GM19395 (cell line): ENCODE results near the gene OTUD3.
"Not testable (repeated sequence)": the region's sequence is repeated elsewhere in the genome, so short reads cannot be mapped to it uniquely, and the experiment has no call there.

Experiments used
- ATAC-seq: cut with Tn5 transposase; IDR thresholded peaks from one replicate; pipeline ENCODE4 v1.9.1; 2021; ENCODE audit warnings: mild to moderate bottlenecking, moderate library complexity; ENCODE audit not compliant: unreplicated experiment

The OTUD3 gene

GRCh38 chr1:19868575-19868974, 13.6 kb upstream of the OTUD3 start:
- not testable (repeated sequence) for ATAC-seq

GRCh38 chr1:19869453-19869852, 12.7 kb upstream of the OTUD3 start:
- not testable (repeated sequence) for ATAC-seq

DNA sequence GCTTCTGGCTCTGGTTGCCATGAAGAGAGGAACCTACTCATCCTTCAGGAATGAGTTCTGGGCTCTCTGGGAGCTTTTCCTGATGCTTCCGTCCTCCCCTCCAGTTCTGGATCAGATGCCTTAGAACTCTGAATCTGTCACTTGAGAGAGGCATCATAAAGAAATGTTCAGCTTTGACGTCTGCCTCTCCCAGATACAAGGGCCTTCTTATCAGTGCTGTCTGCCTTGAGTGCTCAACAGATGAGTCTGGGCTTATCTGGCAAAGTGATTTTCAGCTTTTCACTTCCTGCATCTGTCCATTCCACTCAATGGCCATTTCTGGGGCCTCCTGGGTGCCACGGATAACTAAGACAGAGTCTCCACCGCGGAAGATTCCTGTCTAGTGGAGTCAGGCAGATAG, 12.3 kb upstream of the OTUD3 start:
- no peak for ATAC-seq

DNA sequence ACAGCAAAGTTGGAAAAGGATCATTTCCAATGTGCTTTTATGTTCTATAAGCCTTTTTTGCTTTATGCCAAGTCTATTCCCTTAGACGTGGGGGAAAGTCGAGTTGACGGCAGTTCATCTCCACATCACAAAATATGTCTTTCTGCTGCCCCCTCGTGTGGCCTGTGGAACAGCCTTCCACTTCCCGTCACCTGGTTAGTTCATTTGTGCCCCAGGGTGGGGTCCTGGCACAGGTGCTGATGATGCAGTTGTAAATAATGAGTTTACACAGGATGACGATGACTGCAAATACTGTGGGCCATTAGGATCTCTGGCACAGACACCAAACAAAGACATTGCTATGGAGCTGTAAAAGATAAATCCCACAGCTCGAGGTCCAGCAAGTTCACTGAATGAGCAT, 10.0 kb upstream of the OTUD3 start:
- ATAC-seq = no peak

- ATAC-seq = no peak
These were observed 4.9 kb upstream of the OTUD3 start for GRCh38 chr1:19877181-19877750.

- no peak for ATAC-seq
These were observed 4.2 kb upstream of the OTUD3 start for GRCh38 chr1:19877821-19878636.

DNA sequence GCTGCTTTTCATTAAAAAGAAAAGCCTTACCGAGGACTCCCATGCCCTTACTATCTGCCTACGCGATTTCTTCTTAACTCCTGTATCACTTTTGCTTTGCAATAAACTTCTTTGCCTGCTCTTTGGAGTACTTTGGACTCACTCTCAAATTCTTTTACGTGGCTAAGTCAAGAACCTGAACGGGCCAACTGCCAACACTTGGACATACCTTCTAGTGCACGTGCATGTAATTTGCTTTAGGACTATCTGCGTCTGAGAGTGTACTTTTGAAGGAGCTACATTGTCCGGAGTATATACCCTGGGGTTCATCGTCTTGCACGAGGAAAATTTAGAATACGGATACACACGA, 3.6 kb upstream of the OTUD3 start:
- ATAC-seq = no peak

GRCh38 chr1:19879227-19879626, 3.0 kb upstream of the OTUD3 start:
- no peak for ATAC-seq

GRCh38 chr1:19879661-19880060, 2.5 kb upstream of the OTUD3 start:
- no peak for ATAC-seq

- ATAC-seq = not testable (repeated sequence)
These were observed 1.4 kb upstream of the OTUD3 start for GRCh38 chr1:19880841-19881240.

GRCh38 chr1:19884312-19884711, 2.1 kb downstream of the OTUD3 start:
- no peak for ATAC-seq

- no peak for ATAC-seq
These were observed 3.6 kb downstream of the OTUD3 start for GRCh38 chr1:19885821-19886220.

DNA sequence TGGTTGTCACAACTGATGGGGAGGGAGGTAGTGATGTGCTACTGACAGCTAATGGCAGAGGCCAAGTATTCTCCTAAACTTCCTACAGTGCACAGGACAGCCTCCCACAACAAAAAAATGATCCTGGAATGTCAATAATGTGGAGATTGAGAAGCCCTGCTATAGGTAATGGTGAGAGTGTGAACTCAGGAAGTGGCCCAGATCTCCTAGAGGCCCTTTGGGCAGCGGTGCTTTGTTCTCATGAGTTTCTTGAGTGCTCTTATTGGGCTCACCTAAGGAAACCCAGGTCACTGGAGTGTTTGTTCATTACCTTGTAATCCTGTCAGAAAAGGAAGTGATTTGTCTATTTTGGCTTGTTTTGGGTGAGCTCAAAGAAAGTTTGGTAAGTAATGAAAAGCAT, 5.9 kb downstream of the OTUD3 start:
- no peak for ATAC-seq

- no peak for ATAC-seq
These were observed 7.5 kb downstream of the OTUD3 start for GRCh38 chr1:19889656-19890055.

DNA sequence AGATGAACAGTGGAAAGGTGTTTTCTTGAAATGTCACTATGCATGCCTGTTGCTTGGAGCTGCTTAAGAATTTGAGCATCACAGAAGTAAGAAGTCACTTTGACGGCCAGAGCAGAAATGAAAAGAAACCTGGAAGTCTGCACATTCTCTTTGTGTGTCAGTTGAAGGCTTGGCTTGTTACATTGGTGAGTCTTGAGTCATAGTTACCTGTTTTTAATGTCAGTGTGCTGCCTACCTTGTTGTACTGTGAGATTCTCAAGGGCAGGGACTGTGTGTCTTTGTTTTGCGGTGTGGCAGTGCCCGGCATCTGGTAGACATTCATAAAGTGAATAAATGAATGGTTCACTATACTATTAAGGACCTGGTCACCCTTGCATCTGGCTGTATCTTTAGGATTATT, 9.9 kb downstream of the OTUD3 start:
- ATAC-seq = no peak

GRCh38 chr1:19892628-19893168, 10.5 kb downstream of the OTUD3 start:
- no peak for ATAC-seq

GRCh38 chr1:19893687-19894086, 11.5 kb downstream of the OTUD3 start:
- no peak for ATAC-seq

- ATAC-seq = no peak
These were observed 12.0 kb downstream of the OTUD3 start for GRCh38 chr1:19894218-19894617.

DNA sequence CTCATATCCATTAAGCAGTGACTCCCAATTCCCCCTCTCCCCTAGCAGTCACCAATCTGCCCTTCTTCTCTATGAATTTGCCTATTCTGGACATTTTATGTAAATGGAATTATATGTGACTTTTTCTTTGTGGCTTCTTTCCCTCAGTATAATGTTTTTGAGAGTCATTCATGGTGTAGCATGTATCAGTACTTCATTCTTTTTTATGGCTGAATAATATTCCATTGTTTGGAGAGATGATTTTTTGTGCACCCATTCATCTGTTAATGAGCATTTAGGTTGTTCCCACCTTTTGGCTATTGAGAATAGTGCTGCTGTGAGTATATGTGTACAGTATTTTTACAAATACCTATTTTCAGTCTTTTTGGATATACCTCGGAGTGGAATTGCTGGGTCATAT, 19.5 kb downstream of the OTUD3 start:
- ATAC-seq = no peak

- ATAC-seq = no peak
These were observed 21.4 kb downstream of the OTUD3 start for GRCh38 chr1:19903621-19904020.

DNA sequence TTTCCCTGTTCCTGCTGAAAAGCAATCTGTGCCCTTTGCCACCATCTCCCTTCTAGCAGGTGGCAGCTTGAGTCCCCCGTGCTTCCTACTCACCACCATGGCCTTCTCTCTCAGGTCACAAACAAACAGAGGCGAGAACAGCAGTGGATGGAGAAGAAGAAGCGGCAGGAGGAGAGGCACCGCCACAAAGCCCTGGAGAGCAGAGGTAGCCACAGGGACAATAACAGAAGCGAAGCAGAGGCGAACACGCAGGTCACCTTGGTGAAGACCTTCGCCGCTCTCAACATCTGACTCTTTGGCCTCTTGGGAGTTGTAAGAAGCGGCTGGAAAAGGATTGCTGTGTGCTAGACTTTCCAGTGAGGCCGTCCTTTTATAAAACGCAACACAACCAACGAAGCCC, 25.3 kb downstream of the OTUD3 start:
- no peak for ATAC-seq

GRCh38 chr1:19909392-19909791, 27.2 kb downstream of the OTUD3 start:
- no peak for ATAC-seq

DNA sequence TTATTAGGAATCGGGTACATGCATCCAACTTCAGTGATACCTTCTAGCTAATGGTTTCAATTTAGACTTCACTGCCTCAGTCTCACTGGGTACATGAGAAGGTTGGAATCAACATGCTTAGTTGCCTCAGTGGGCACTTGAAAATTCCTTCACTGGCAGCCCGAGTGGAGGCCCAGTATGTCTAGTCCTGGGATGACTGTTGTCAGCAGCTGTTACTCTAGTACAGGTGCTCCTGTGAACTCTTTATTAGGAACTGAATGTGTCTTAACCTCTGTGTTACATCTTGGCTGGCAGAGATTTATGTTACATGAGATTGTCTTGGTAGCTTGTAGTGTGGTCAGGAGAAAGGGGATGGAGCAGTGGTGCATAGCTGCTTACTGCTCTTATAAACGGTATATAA, 27.8 kb downstream of the OTUD3 start:
- ATAC-seq = no peak
